Activated CD4-positive, alpha-beta T cell treated with anti-CD3 and anti-CD28 coated beads, Interleukin-2, Interleukin-6, amounts not matched to agents 100 ng/mL and 50 ng/mL, durations not matched to agents 16 hours and 8 hours (primary cell): Measurements from ENCODE around the gene BCL2L13.
"Not testable (repeated sequence)": the region's sequence is repeated elsewhere in the genome, so short reads cannot be mapped to it uniquely, and the experiment has no call there.

ENCODE experiments used
- DNase-seq: peaks from one replicate; pipeline ENCODE4 v3.0.0-alpha.2; 2020

Gene BCL2L13

GRCh38 chr22:17638432-17639246, at the start of gene BCL2L13:
Gene BCL2L13 (plus strand): TSS chr22:17638757. CDS start chr22:17655712, 16,955 bp downstream.
- DNase-seq = peak; percentile 95

- DNase-seq = no peak
Measured at GRCh38 chr22:17589810-17590375, 48.7 kb upstream of the BCL2L13 start.

- DNase-seq = no peak
Measured at GRCh38 chr22:17590586-17590985, 48.0 kb upstream of the BCL2L13 start.

- no peak for DNase-seq
Measured at GRCh38 chr22:17592201-17592600, 46.4 kb upstream of the BCL2L13 start.

GRCh38 chr22:17596226-17596625, 42.3 kb upstream of the BCL2L13 start:
- DNase-seq = no peak

GRCh38 chr22:17597217-17597616, 41.3 kb upstream of the BCL2L13 start:
- no peak for DNase-seq

GRCh38 chr22:17598318-17598717, 40.2 kb upstream of the BCL2L13 start:
- no peak for DNase-seq

GRCh38 chr22:17601031-17601430, 37.5 kb upstream of the BCL2L13 start:
- no peak for DNase-seq

GRCh38 chr22:17603668-17604067, 34.9 kb upstream of the BCL2L13 start:
- no peak for DNase-seq

GRCh38 chr22:17606496-17606895, 32.1 kb upstream of the BCL2L13 start:
- no peak for DNase-seq

GRCh38 chr22:17607891-17608521, 30.6 kb upstream of the BCL2L13 start:
- peak; percentile 32 for DNase-seq

- DNase-seq = no peak
Measured at GRCh38 chr22:17612057-17612456, 26.5 kb upstream of the BCL2L13 start.

- no peak for DNase-seq
Measured at GRCh38 chr22:17613280-17613679, 25.3 kb upstream of the BCL2L13 start.

GRCh38 chr22:17627961-17628405, 10.6 kb upstream of the BCL2L13 start:
- DNase-seq = no peak

GRCh38 chr22:17628406-17629172, 10.0 kb upstream of the BCL2L13 start, which contains the start of gene ATP6V1E1:
Gene ATP6V1E1 (minus strand): TSS chr22:17628749. CDS start chr22:17628635, 114 bp downstream.
- peak; percentile 98 for DNase-seq

GRCh38 chr22:17629173-17629489, 9.4 kb upstream of the BCL2L13 start:
- no peak for DNase-seq

- no peak for DNase-seq
Measured at GRCh38 chr22:17629641-17630040, 8.9 kb upstream of the BCL2L13 start.

GRCh38 chr22:17631076-17631565, 7.4 kb upstream of the BCL2L13 start:
- DNase-seq = no peak

GRCh38 chr22:17633217-17633997, 5.2 kb upstream of the BCL2L13 start:
- no peak for DNase-seq

GRCh38 chr22:17633998-17634323, 4.6 kb upstream of the BCL2L13 start:
- no peak for DNase-seq

GRCh38 chr22:17634696-17635095, 3.9 kb upstream of the BCL2L13 start:
- no peak for DNase-seq

GRCh38 chr22:17636850-17637249, 1.7 kb upstream of the BCL2L13 start:
- not testable (repeated sequence) for DNase-seq
